ENCODE results near the gene CELA2A. TPM values are rescaled to one million over a fixed set of nuclear protein-coding genes. Genes with fewer than 3 reads are reported as not detected.

CELA2A gene
- polyA plus RNA-seq, 2 of the 4 experiments (the other 2 are of a cell fraction): not detected

DNA sequence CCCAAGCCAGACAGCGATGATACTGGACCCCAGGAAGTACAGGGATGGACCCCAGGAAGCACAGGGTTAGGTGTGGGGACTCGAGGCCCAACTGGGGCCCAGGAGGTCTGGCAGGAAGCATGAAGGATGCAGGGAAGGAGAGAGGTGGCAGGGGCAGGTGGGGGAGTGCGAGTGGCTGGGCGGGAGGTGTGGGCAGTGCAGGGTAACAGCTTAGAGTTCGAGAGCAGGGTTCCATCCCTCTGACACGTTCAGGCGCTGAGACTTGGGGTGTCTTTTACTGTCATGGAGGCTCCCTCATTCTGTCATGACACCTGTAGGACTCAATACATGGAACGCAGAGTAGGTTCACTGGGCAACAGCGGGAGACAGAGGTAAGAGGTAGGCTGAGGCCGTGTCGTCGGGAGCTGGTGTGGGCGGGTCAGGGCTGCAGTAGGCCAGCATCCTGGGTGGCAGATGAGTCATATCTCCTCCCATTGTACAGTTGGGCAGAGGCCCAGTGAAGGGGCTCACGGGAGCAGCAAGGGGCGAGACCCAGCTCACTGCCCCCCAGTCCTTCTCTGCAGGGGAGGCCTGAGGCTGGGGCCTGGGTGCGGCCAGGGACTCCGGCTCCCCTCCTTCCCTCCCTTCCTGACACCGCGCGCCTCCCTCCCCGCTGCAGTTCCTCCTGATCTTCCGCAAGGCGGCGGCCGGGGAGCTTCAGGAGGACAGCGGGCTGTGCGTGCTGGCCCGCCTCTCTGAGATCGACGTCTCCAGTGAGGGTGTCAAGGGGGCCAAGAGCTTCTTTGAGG lies 29.8 kb upstream of the CELA2A start (continued):
- TF ChIP-seq, protein P1, sequence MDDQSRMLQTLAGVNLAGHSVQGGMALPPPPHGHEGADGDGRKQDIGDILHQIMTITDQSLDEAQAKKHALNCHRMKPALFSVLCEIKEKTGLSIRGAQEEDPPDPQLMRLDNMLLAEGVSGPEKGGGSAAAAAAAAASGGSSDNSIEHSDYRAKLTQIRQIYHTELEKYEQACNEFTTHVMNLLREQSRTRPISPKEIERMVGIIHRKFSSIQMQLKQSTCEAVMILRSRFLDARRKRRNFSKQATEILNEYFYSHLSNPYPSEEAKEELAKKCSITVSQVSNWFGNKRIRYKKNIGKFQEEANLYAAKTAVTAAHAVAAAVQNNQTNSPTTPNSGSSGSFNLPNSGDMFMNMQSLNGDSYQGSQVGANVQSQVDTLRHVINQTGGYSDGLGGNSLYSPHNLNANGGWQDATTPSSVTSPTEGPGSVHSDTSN (IDR thresholded peaks at IDR 0.05): no peak
- TF ChIP-seq RAD21 (conservative IDR thresholded peaks at IDR 0.05 in 1 of 2, IDR thresholded peaks at IDR 0.05 in 1 of 2): peak in 1 of 2 experiments; percentile 45; a peak in 2 of 5 replicates
- TF ChIP-seq JUN (IDR thresholded peaks at IDR 0.05): peak in 1 of 2 experiments; percentile 65; a peak in 3 of 5 replicates
- TF ChIP-seq HOXB13 (CRISPR knock-in tag; IDR thresholded peaks at IDR 0.05; ENCODE audit: low read depth): no peak
- TF ChIP-seq SREBF2 (IDR thresholded peaks at IDR 0.05): no peak
- TF ChIP-seq EHMT2 (IDR thresholded peaks at IDR 0.05; ENCODE audit: low read depth): no peak
- TF ChIP-seq CEBPB (IDR thresholded peaks at IDR 0.05): no peak
- TF ChIP-seq, protein P2, sequence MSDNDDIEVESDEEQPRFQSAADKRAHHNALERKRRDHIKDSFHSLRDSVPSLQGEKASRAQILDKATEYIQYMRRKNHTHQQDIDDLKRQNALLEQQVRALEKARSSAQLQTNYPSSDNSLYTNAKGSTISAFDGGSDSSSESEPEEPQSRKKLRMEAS (IDR thresholded peaks at IDR 0.05): peak; percentile 45
- TF ChIP-seq HOXA7 (CRISPR knock-in tag; IDR thresholded peaks at IDR 0.05): no peak
- TF ChIP-seq NR3C1 (IDR thresholded peaks at IDR 0.05): no peak
- TF ChIP-seq ZSCAN20 (CRISPR knock-in tag; IDR thresholded peaks at IDR 0.05): no peak
- 0 out of 2 replicates have a peak, but pooled peaks have one; percentile 38 for TF ChIP-seq GATA3 (IDR thresholded peaks at IDR 0.05; ENCODE audit: borderline replicate concordance)
- peak; percentile 54 for TF ChIP-seq SMC3 (IDR thresholded peaks at IDR 0.05)
- TF ChIP-seq, protein P3, sequence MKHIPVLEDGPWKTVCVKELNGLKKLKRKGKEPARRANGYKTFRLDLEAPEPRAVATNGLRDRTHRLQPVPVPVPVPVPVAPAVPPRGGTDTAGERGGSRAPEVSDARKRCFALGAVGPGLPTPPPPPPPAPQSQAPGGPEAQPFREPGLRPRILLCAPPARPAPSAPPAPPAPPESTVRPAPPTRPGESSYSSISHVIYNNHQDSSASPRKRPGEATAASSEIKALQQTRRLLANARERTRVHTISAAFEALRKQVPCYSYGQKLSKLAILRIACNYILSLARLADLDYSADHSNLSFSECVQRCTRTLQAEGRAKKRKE (CRISPR knock-in tag; IDR thresholded peaks at IDR 0.05; ENCODE audit: low read depth): no peak; the same call in 1 of the 2 replicates
- no peak for TF ChIP-seq BHLHE40 (IDR thresholded peaks at IDR 0.05; ENCODE audit: low read depth, low read length)
- no peak for TF ChIP-seq RARB (CRISPR knock-in tag; IDR thresholded peaks at IDR 0.05)
- peak in 1 of 2 experiments; percentile 29; a peak in 1 of 5 replicates for TF ChIP-seq EP300 (IDR thresholded peaks at IDR 0.05)

DNA sequence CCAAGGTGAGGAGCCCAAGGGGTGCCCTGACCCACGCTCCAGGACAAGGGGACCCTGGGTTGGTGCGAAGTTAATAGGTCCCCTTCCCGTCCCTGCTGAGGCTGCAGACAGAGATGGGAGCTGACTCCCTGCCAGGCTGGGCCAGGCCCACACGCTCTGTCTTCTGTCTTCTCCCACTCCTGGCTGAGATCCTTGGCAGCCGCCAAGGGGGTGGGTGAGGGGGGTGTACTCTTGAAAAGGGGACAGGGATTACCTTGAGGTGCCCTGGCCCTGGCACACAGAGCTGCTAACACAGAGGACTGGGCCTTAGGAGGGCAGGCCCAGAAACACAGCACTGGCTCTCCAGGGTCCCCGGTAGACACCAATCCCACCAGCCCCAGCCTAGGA lies 29.3 kb upstream of the CELA2A start:
- H3K4me2 ChIP-seq: peak overlapping the region; percentile 81
- CTCF ChIA-PET: interaction anchor here (0.7 to 9.8 kb wide), 17 partner anchors 8 to 276 kb away, joined by 3 to 150 read pairs (median 5); partner anchors contain the start of gene EFHD2
- FAIRE-seq (no peak), ATAC-seq (peak; percentile 6 to 13; a peak in 4 of 6 replicates), DNase-seq (ENCODE audit: low read depth in 1 of 2, low spot score in 1 of 2) (no peak)
- no peaks in the 10 kb centered on the region for H3K9me3 ChIP-seq
- TF ChIP-seq, protein P4, sequence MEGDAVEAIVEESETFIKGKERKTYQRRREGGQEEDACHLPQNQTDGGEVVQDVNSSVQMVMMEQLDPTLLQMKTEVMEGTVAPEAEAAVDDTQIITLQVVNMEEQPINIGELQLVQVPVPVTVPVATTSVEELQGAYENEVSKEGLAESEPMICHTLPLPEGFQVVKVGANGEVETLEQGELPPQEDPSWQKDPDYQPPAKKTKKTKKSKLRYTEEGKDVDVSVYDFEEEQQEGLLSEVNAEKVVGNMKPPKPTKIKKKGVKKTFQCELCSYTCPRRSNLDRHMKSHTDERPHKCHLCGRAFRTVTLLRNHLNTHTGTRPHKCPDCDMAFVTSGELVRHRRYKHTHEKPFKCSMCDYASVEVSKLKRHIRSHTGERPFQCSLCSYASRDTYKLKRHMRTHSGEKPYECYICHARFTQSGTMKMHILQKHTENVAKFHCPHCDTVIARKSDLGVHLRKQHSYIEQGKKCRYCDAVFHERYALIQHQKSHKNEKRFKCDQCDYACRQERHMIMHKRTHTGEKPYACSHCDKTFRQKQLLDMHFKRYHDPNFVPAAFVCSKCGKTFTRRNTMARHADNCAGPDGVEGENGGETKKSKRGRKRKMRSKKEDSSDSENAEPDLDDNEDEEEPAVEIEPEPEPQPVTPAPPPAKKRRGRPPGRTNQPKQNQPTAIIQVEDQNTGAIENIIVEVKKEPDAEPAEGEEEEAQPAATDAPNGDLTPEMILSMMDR (IDR thresholded peaks at IDR 0.05): no peak; the same call in 2 of the 3 replicates
- TF ChIP-seq RFX5 (IDR thresholded peaks at IDR 0.05) (no peak), POLR2AphosphoS2 (conservative IDR thresholded peaks at IDR 0.05; ENCODE audit: low read length) (no peak), PHF8 (IDR thresholded peaks at IDR 0.05; ENCODE audit: borderline replicate concordance, low read depth) (no peak), BHLHE40 (IDR thresholded peaks at IDR 0.05; ENCODE audit: low read depth, low read length) (no peak), ESRRA (IDR thresholded peaks at IDR 0.05; ENCODE audit: borderline replicate concordance, low read length) (no peak), CBX8 (IDR thresholded peaks at IDR 0.05) (no peak), MAZ (IDR thresholded peaks at IDR 0.05; ENCODE audit: borderline replicate concordance, low read depth, low read length) (no peak), CEBPB (IDR thresholded peaks at IDR 0.05) (no peak), CHD4 (IDR thresholded peaks at IDR 0.05; ENCODE audit: borderline replicate concordance) (no peak), MYC (IDR thresholded peaks at IDR 0.05; ENCODE audit: borderline replicate concordance, low read length) (no peak), ZC3H11A (IDR thresholded peaks at IDR 0.05) (no peak), KDM5A (IDR thresholded peaks at IDR 0.05) (no peak), EHMT2 (IDR thresholded peaks at IDR 0.05; ENCODE audit: low read depth) (no peak), RARB (CRISPR knock-in tag; IDR thresholded peaks at IDR 0.05) (no peak), ZSCAN20 (CRISPR knock-in tag; IDR thresholded peaks at IDR 0.05) (no peak)
- TF ChIP-seq, protein P5, sequence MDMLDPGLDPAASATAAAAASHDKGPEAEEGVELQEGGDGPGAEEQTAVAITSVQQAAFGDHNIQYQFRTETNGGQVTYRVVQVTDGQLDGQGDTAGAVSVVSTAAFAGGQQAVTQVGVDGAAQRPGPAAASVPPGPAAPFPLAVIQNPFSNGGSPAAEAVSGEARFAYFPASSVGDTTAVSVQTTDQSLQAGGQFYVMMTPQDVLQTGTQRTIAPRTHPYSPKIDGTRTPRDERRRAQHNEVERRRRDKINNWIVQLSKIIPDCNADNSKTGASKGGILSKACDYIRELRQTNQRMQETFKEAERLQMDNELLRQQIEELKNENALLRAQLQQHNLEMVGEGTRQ (IDR thresholded peaks at IDR 0.05): no peak
- TF ChIP-seq, protein P1 (IDR thresholded peaks at IDR 0.05): no peak
- H3K27ac ChIP-seq: peak overlapping the region; percentile 97 to 98
- WGBS (ENCODE audit: missing lambda C conversion rate): 100% methylated on average over 1 of the region's 6 CpGs
- POLR2A ChIA-PET: interaction anchor here (0.6 to 1.2 kb wide), 4 partner anchors 17 to 104 kb away, joined by 5 to 7 read pairs (median 6); partner anchors contain the start of gene EFHD2
- peaks cover 88% of the 10 kb centered on the region for H3K4me1 ChIP-seq
- peak overlapping the region; percentile 26; the same call in 1 of the 3 replicates for H3K4me3 ChIP-seq

Measured in A549 (cell line).